Fibroblast of lung (primary cell): ENCODE results near the gene TLR2. TPM values are rescaled to one million over a fixed set of nuclear protein-coding genes. Genes with fewer than 3 reads are reported as not detected.
"Not testable (repeated sequence)": the region's sequence is repeated elsewhere in the genome, so short reads cannot be mapped to it uniquely, and the experiment has no call there.

ENCODE experiments used
- DNase-seq, 2 donors: peaks; one replicate each; pipeline versions ENCODE4 v3.0.0 to v3.0.0-alpha.2; 2010; ENCODE audit warnings: low read depth in 2 of 2
- H2AFZ ChIP-seq: 2 replicates; pipeline ENCODE4 v1.5.1; 2012; ENCODE audit warnings: low read length, control low read depth, inconsistent platforms
- H3K27ac ChIP-seq: 2 replicates; pipeline ENCODE4 v1.5.1; 2011; ENCODE audit warnings: low read length, control low read depth; ENCODE audit not compliant: insufficient read depth
- H3K27me3 ChIP-seq: 2 replicates; pipeline ENCODE4 v1.5.1; 2011; ENCODE audit warnings: mild to moderate bottlenecking, low read length; ENCODE audit not compliant: control insufficient read depth, insufficient read depth
- H3K36me3 ChIP-seq: 2 replicates; pipeline ENCODE4 v1.5.1; 2011; ENCODE audit warnings: low read length; ENCODE audit not compliant: control insufficient read depth, insufficient read depth
- H3K4me1 ChIP-seq: 2 replicates; pipeline ENCODE4 v1.5.1; 2011; ENCODE audit warnings: low read length; ENCODE audit not compliant: control insufficient read depth, insufficient read depth; ENCODE audit errors: extremely low read depth
- H3K4me2 ChIP-seq: 2 replicates; pipeline ENCODE4 v1.5.1; 2011; ENCODE audit warnings: low read length, control low read depth; ENCODE audit not compliant: insufficient read depth; ENCODE audit errors: extremely low read depth
- H3K4me3 ChIP-seq, 4 experiments: fragments of 200-600 bp in 1 of 4; sonication (generic) in 1 of 4; replicated peaks in 1 of 4; 2 replicates each; pipeline ENCODE4 v1.5.1; 2011 to 2016; ENCODE audit warnings: low read length in 4 of 4, low read depth in 3 of 4, mild to moderate bottlenecking in 3 of 4, control low read depth in 2 of 4, inconsistent platforms in 1 of 4, mixed read lengths in 1 of 4; ENCODE audit not compliant: insufficient read depth in 1 of 4; ENCODE audit errors: control extremely low read depth in 1 of 4
- H3K79me2 ChIP-seq: 2 replicates; pipeline ENCODE4 v1.5.1; 2012; ENCODE audit warnings: mild to moderate bottlenecking, low read length, inconsistent platforms; ENCODE audit not compliant: control insufficient read depth, insufficient read depth
- H3K9ac ChIP-seq: 2 replicates; pipeline ENCODE4 v1.5.1; 2011; ENCODE audit warnings: mild to moderate bottlenecking, low read length, control low read depth; ENCODE audit not compliant: insufficient read depth
- H3K9me3 ChIP-seq: 2 replicates; pipeline ENCODE4 v1.5.1; 2012; ENCODE audit warnings: low read depth, low read length; ENCODE audit not compliant: control insufficient read depth, insufficient read depth
- H4K20me1 ChIP-seq: 2 replicates; pipeline ENCODE4 v1.5.1; 2011; ENCODE audit warnings: low read length; ENCODE audit not compliant: control insufficient read depth, insufficient read depth; ENCODE audit errors: extremely low read depth
- CTCF ChIP-seq, 2 donors: IDR thresholded peaks in 1 of 2; conservative IDR thresholded peaks in 1 of 2; 1 replicate in 1 of 2; 2 replicates in 1 of 2; pipeline ENCODE4 v1.5.1; 2011 to 2012; ENCODE audit warnings: low read length in 2 of 2, control low read depth in 1 of 2, inconsistent platforms in 1 of 2, low read depth in 1 of 2, mild to moderate bottlenecking in 1 of 2
- EZH2 ChIP-seq: IDR thresholded peaks from 2 replicates; pipeline ENCODE4 v1.5.1; 2012; ENCODE audit warnings: low read length, control low read depth, mild to moderate bottlenecking; ENCODE audit errors: missing control alignments
- polyA plus RNA-seq, 2 donors: library from polyadenylated mRNA; depleted of rRNA in 1 of 2; stranded (reverse) in 1 of 2; unstranded in 1 of 2; fragments of >200 nt; gene quantifications; 2 replicates each; pipeline ENCODE4 v1.2.1, GENCODE V29; 2011 to 2012; ENCODE audit warnings: missing spikeins in 1 of 2
- total RNA-seq: library from RNA; depleted of rRNA; stranded (reverse); fragments of >200 nt; gene quantifications from 2 replicates; pipeline ENCODE4 v1.2.1, GENCODE V29; 2014

Gene TLR2
- total and polyA plus RNA-seq, 2 donors (not counting 1 experiment from before 2014, with no cell fraction given): under 0.01 to 0.17 TPM

GRCh38 chr4:153661908-153662307, 22.2 kb upstream of the TLR2 start:
- TF ChIP-seq CTCF (conservative IDR thresholded peaks at IDR 0.05 in 1 of 2, IDR thresholded peaks at IDR 0.05 in 1 of 2; ENCODE audit: low read depth in 1 of 2, low read length in 2 of 2) (no peak), EZH2 (no peak)
- Histone ChIP-seq H4K20me1 (no peaks in the 10 kb centered on the region), H3K9ac (no peak overlapping the region), H3K36me3 (no peaks in the 10 kb centered on the region), H3K79me2 (no peaks in the 10 kb centered on the region), H3K4me1 (no peaks in the 10 kb centered on the region), H3K4me2 (no peak overlapping the region), H2AFZ (no peak overlapping the region), H3K9me3 (no peaks in the 10 kb centered on the region), H3K27ac (no peak overlapping the region), H3K4me3 (no peak overlapping the region), H3K27me3 (no peaks in the 10 kb centered on the region)
- DNase-seq: no peak

- no peak overlapping the region for H3K27ac ChIP-seq
- H3K36me3 ChIP-seq: no peaks in the 10 kb centered on the region
- TF ChIP-seq EZH2: no peak
- no peak for TF ChIP-seq CTCF (conservative IDR thresholded peaks at IDR 0.05 in 1 of 2, IDR thresholded peaks at IDR 0.05 in 1 of 2; ENCODE audit: low read depth in 1 of 2, low read length in 2 of 2)
- no peak overlapping the region for H3K9ac ChIP-seq
- H3K4me3 ChIP-seq: no peak overlapping the region
- H3K9me3 ChIP-seq: no peaks in the 10 kb centered on the region
- no peaks in the 10 kb centered on the region for H4K20me1 ChIP-seq
- no peaks in the 10 kb centered on the region for H3K79me2 ChIP-seq
- H3K4me2 ChIP-seq: no peak overlapping the region
- H3K27me3 ChIP-seq: no peaks in the 10 kb centered on the region
- no peak overlapping the region for H2AFZ ChIP-seq
- DNase-seq: no peak
- H3K4me1 ChIP-seq: no peaks in the 10 kb centered on the region
Observed at GRCh38 chr4:153663667-153664066, 20.4 kb upstream of the TLR2 start.

- H3K79me2 ChIP-seq, H2AFZ ChIP-seq, H3K9ac ChIP-seq, DNase-seq, H4K20me1 ChIP-seq, H3K9me3 ChIP-seq, H3K4me3 ChIP-seq, H3K4me1 ChIP-seq, H3K4me2 ChIP-seq, H3K27me3 ChIP-seq, H3K27ac ChIP-seq, H3K36me3 ChIP-seq: not testable (repeated sequence)
Observed at GRCh38 chr4:153666505-153666904, 17.6 kb upstream of the TLR2 start.

GRCh38 chr4:153668647-153669046, 15.4 kb upstream of the TLR2 start:
- Histone ChIP-seq H3K9ac (no peak overlapping the region), H3K27me3 (no peaks in the 10 kb centered on the region), H2AFZ (no peak overlapping the region), H3K4me1 (no peaks in the 10 kb centered on the region), H3K4me2 (no peak overlapping the region), H3K4me3 (no peak overlapping the region), H3K36me3 (no peaks in the 10 kb centered on the region), H4K20me1 (no peaks in the 10 kb centered on the region), H3K9me3 (no peaks in the 10 kb centered on the region), H3K79me2 (no peaks in the 10 kb centered on the region), H3K27ac (no peak overlapping the region)
- TF ChIP-seq EZH2 (no peak), CTCF (conservative IDR thresholded peaks at IDR 0.05 in 1 of 2, IDR thresholded peaks at IDR 0.05 in 1 of 2; ENCODE audit: low read depth in 1 of 2, low read length in 2 of 2) (no peak)
- DNase-seq: peak in 1 of 2 donors; percentile 54
